Nephron (organoid): ENCODE measurements around the gene TBX15.

ENCODE experiments used
- H3K27ac Mint-ChIP-seq, 3 experiments: 2 replicates each; pipeline ENCODE4 v1.8.0; 2020; ENCODE audit warnings: mixed read lengths in 3 of 3, mild to moderate bottlenecking in 2 of 3, moderate library complexity in 1 of 3
- H3K27me3 Mint-ChIP-seq: 2 replicates; pipeline ENCODE4 v1.8.0; 2021; ENCODE audit warnings: low read depth, mild to moderate bottlenecking, moderate library complexity, mixed read lengths
- H3K36me3 Mint-ChIP-seq: 2 replicates; pipeline ENCODE4 v1.8.0; 2020; ENCODE audit warnings: low read depth, mixed read lengths
- H3K4me1 Mint-ChIP-seq: 2 replicates; pipeline ENCODE4 v1.8.0; 2020; ENCODE audit warnings: mixed read lengths
- H3K4me3 Mint-ChIP-seq, 3 experiments: 2 replicates each; pipeline ENCODE4 v1.8.0; 2020; ENCODE audit warnings: mild to moderate bottlenecking in 3 of 3, mixed read lengths in 3 of 3, moderate library complexity in 2 of 3
- H3K9me3 Mint-ChIP-seq: 2 replicates; pipeline ENCODE4 v1.8.0; 2020; ENCODE audit warnings: mixed read lengths
- TF ChIP-seq, protein P1 (sequence below), 3 experiments: fragments of 200-600 bp; sonication (generic); IDR thresholded peaks; one replicate each; pipeline ENCODE4 v1.5.0; 2021; ENCODE audit warnings: antibody characterized with exemption in 3 of 3; ENCODE audit not compliant: unreplicated experiment in 3 of 3

TBX15 gene

DNA sequence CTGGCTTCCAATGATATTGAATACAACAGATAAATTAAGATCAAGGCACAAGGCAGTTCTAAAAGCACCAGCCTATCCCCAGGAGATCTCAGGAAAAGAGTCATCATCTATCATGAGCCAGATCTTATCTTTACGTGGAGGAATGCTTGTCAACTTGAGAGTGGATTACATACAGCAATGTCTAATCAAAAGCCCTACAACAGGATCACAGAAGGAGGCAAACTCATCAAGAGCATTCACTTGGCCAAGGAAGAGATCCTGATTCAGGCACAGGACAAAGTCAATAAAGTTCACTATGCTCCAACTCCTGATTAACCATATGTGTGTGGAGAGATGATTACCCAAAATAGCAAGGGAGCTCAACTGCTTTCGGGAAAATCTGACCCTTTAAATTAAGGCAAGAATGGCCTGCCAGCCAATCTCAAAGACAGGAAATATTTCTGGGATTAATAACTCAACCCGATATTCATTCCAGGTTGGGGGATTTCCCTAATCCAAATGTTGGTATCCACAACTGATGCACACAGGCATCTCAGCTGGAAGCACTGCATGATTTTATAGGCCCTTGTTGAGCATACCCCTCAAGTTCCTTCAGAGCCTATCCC lies 33.7 kb downstream of the TBX15 start:
- Mint-ChIP-seq H3K4me1 (peaks cover 20% of the 10 kb centered on the region), H3K9me3 (no peaks in the 10 kb centered on the region), H3K27me3 (no peaks in the 10 kb centered on the region), H3K4me3 (no peak overlapping the region), H3K36me3 (peaks cover 9% of the 10 kb centered on the region), H3K27ac (no peak overlapping the region)
- TF ChIP-seq, protein P1, sequence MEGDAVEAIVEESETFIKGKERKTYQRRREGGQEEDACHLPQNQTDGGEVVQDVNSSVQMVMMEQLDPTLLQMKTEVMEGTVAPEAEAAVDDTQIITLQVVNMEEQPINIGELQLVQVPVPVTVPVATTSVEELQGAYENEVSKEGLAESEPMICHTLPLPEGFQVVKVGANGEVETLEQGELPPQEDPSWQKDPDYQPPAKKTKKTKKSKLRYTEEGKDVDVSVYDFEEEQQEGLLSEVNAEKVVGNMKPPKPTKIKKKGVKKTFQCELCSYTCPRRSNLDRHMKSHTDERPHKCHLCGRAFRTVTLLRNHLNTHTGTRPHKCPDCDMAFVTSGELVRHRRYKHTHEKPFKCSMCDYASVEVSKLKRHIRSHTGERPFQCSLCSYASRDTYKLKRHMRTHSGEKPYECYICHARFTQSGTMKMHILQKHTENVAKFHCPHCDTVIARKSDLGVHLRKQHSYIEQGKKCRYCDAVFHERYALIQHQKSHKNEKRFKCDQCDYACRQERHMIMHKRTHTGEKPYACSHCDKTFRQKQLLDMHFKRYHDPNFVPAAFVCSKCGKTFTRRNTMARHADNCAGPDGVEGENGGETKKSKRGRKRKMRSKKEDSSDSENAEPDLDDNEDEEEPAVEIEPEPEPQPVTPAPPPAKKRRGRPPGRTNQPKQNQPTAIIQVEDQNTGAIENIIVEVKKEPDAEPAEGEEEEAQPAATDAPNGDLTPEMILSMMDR (IDR thresholded peaks at IDR 0.05; ENCODE audit: unreplicated experiment in 3 of 3) = no peak

DNA sequence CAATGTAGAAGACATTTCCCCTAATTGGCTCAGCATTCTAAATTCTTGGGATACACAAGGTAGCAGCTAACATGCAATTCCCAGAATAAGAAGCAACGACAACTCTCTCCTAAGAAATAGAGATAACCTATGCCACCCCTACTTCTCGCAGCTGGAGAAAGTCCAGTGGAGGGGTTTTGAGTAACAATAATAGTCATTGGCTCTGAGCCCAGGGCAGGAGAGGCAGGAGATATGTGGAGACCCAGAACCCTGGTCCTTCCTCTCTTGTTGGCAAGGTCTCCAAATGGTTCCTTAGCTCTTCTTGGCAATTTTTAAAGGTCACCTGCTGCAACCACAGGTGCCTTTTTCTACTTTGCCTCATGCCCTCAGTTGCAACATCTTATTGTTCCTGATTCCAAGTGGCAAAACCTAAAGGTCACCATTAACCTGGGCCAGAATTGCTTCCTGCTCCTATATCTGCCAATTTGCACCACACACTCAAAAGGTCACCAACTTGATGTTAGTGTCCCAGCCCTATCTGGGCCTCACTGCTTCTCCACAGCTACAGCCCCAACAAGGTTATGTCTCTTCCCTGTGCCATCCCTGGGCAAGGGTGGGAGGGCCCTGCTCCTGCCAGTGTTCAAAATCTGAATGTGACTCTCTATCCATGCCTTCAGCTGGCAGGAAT lies 36.7 kb downstream of the TBX15 start:
- Mint-ChIP-seq H3K4me1 (peaks cover 18% of the 10 kb centered on the region), H3K27me3 (no peaks in the 10 kb centered on the region), H3K4me3 (no peak overlapping the region), H3K27ac (no peak overlapping the region), H3K9me3 (no peaks in the 10 kb centered on the region), H3K36me3 (no peaks in the 10 kb centered on the region)
- TF ChIP-seq, protein P1 (IDR thresholded peaks at IDR 0.05; ENCODE audit: unreplicated experiment in 3 of 3) = no peak

DNA sequence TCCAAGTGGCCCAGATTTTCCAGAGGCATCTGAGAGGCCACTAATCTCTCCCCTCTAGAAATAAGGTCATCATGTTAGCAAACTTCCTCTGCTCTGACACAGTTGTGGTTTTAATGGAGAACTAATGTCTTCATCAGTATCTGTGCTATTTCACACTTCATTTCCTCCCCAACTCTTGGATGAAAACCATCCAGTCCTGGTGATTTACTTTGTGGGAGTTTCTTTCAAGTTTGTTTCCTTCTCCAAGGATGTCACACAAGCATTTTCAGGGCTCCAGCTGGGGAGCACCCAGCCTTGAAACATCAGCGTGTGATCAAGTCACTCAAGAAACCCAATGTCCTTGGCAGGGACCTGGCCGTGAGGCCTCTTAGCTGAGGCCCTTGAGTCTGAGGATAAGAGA lies 38.8 kb downstream of the TBX15 start:
- TF ChIP-seq, protein P1 (IDR thresholded peaks at IDR 0.05; ENCODE audit: unreplicated experiment in 3 of 3) = no peak
- no peak overlapping the region for H3K27ac Mint-ChIP-seq
- peaks cover 18% of the 10 kb centered on the region for H3K4me1 Mint-ChIP-seq
- H3K27me3 Mint-ChIP-seq = no peaks in the 10 kb centered on the region
- H3K4me3 Mint-ChIP-seq = no peak overlapping the region
- H3K36me3 Mint-ChIP-seq = peaks cover 8% of the 10 kb centered on the region
- H3K9me3 Mint-ChIP-seq = no peaks in the 10 kb centered on the region

DNA sequence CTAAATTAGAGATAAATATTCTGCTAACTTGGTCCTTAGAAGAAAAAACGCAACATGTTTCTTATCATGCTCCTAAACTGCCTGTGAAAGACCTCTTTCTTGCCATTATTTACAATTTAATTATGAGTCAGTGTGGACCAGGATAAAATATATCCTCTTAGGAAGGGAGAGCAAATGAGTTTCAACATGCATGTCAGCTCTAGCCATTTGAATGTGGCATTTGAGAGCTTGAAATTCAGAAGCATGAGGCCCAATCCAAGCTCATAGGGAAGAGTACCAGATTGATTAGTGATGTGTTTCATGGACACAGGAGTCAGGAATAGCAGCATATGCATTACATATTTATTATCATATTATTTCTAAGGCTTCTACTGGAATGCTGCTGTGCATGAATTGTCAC lies 39.3 kb downstream of the TBX15 start:
- Mint-ChIP-seq H3K27me3 (no peaks in the 10 kb centered on the region), H3K9me3 (no peaks in the 10 kb centered on the region), H3K36me3 (peaks cover 8% of the 10 kb centered on the region), H3K4me1 (peaks cover 18% of the 10 kb centered on the region), H3K4me3 (no peak overlapping the region), H3K27ac (no peak overlapping the region)
- TF ChIP-seq, protein P1 (IDR thresholded peaks at IDR 0.05; ENCODE audit: unreplicated experiment in 3 of 3) = no peak

DNA sequence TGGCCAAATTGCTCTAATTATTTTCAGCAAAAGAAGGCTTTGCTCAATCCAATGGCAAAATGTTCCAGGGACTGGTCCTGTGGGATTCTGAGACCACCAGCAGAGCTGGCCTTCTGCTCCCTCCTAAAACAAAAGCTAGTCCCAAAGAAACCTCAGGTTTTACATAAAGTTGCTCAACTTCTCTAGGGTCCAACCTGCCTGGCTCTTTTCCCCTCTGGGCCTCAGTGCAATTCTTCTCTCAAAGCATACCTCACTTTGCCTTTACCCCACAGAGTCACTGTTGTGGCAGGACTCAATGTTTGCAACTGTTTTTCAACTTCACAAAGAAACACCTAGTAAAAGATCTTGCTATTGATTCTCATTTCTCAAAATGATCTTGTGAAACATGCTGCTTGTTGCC lies 39.8 kb downstream of the TBX15 start:
- peaks cover 8% of the 10 kb centered on the region for H3K36me3 Mint-ChIP-seq
- no peaks in the 10 kb centered on the region for H3K27me3 Mint-ChIP-seq
- no peak overlapping the region for H3K4me3 Mint-ChIP-seq

More for the DNA sequence above, 39.8 kb downstream of the TBX15 start:
- Mint-ChIP-seq H3K4me1 (peaks cover 14% of the 10 kb centered on the region), H3K9me3 (no peaks in the 10 kb centered on the region), H3K27ac (no peak overlapping the region)
- TF ChIP-seq, protein P1 (IDR thresholded peaks at IDR 0.05; ENCODE audit: unreplicated experiment in 3 of 3) = no peak
